Measurements from ENCODE around the gene GPN2. TPM values are rescaled to one million over a fixed set of nuclear protein-coding genes. Genes with fewer than 3 reads are reported as not detected.

Gene GPN2
- total and polyA plus RNA-seq, 2 donors (not counting 3 experiments of a cell fraction or from before 2014, with no cell fraction given), result 21.9 to 37.4 TPM

DNA sequence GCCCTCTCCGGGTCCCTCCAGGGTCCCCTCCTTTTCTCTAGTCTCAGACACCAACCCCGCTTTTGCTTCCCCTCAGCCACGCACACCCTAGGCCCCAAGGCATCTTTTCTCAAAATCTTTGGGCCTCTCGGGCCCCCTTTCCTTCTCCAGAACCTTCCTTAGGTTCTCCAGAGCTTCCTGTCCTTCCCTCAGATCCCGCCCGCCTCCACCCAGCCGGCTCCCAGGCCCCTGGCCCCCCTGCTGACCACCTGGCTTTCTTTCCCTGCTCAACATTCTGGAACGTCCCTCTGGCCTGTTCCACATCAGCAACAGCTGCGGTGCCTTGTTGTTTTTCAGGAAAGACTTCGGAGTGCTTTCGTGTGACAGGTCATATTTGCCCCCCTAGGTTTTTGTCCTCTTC lies 62.4 kb downstream of the GPN2 start:
- intact Hi-C loops (cut with micrococcal nuclease), result loop anchor here (1.0 kb wide), 1 partner anchor 164 kb away; no protein-coding TSS in a partner anchor
- H3K9ac ChIP-seq (replicated peaks; ENCODE audit: extremely low read depth, insufficient read depth, low read length), result peak overlapping the region; percentile 11

DNA sequence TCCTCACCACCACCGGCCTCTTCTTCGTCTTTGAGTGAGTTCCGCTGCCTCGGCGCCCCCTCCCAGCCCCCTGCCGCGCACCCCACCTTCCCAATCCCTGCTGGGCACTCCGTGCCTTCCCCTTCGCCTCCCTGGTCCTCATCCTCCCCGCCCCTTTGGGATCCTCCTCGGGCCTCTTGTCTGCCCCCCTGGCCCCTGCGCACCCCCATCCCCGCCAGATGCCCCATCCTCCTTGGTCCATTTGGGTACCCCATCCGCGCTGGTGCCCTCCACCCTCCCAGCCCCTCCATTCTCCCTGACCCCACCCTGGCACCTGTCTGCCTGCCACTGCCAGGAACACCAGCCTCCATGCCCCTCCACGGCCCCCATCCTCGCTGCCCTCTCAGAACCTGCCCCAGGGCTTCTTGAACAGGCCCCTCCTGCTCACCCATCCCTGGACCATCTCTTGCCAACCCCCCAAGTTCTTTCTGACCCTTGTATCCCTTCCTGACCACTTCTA lies 62.9 kb downstream of the GPN2 start:
- peaks cover 26% of the 10 kb centered on the region for H3K79me2 ChIP-seq (ENCODE audit: control insufficient read depth, insufficient read depth, low read length)
- no peaks in the 10 kb centered on the region for H3K27me3 ChIP-seq (ENCODE audit: control insufficient read depth in 2 of 2, insufficient read depth in 2 of 2, low read length in 2 of 2)
- ChIA-PET CTCF (no interaction called here), POLR2A (no interaction called here)
- H4K20me1 ChIP-seq (replicated peaks; ENCODE audit: control insufficient read depth, extremely low read depth, insufficient read depth, low read length), result no peaks in the 10 kb centered on the region
- dilution Hi-C loops (cut with MboI; ENCODE audit: extremely low pct_ligation_motif_present, low sequenced_read_pairs) (no loop called here), intact Hi-C loops (cut with micrococcal nuclease) (loop anchor here (1.0 kb wide), 1 partner anchor 164 kb away; no protein-coding TSS in a partner anchor)
- H3K9ac ChIP-seq (replicated peaks; ENCODE audit: extremely low read depth, insufficient read depth, low read length), result peak overlapping the region; percentile 11
- peak overlapping the region; percentile 80 for H3K4me2 ChIP-seq (ENCODE audit: insufficient read depth, low read length)
- peaks cover 11% of the 10 kb centered on the region for H3K4me1 ChIP-seq (ENCODE audit: control insufficient read depth, extremely low read depth, insufficient read depth, low read length)
- DNase-seq (ENCODE audit: low read depth, low spot score) (no peak), FAIRE-seq (no peak)
- peak overlapping the region; percentile 60 to 93 (median 73) for H3K4me3 ChIP-seq (replicated peaks in 1 of 3; ENCODE audit: insufficient read depth in 1 of 3, low read depth in 1 of 3, low read length in 3 of 3)
- peak overlapping the region; percentile 68 for H2AFZ ChIP-seq (ENCODE audit: low read depth, low read length)
- H3K36me3 ChIP-seq (ENCODE audit: control insufficient read depth in 2 of 2, extremely low read depth in 1 of 2, insufficient read depth in 2 of 2, low read length in 2 of 2), result peaks cover 0 to 3% of the 10 kb centered on the region in 2 experiments
- H3K9me3 ChIP-seq (replicated peaks; ENCODE audit: control insufficient read depth, insufficient read depth, low read length), result no peaks in the 10 kb centered on the region
- H3K27ac ChIP-seq (ENCODE audit: insufficient read depth, low read depth, low read length), result no peak overlapping the region
- no peak for TF ChIP-seq EZH2 (IDR thresholded peaks at IDR 0.05; ENCODE audit: borderline replicate concordance, low read depth, low read length, severe bottlenecking)
- H3K9me1 ChIP-seq (replicated peaks; ENCODE audit: control insufficient read depth, extremely low read depth, insufficient read depth, low read length), result no peaks in the 10 kb centered on the region
- BruUV-seq (replicated peaks), result no TSS peak

More for the DNA sequence above, 62.4 kb downstream of the GPN2 start:
- no peaks in the 10 kb centered on the region for H3K9me3 ChIP-seq (replicated peaks; ENCODE audit: control insufficient read depth, insufficient read depth, low read length)
- ChIA-PET POLR2A (no interaction called here), CTCF (no interaction called here)
- dilution Hi-C loops (cut with MboI; ENCODE audit: extremely low pct_ligation_motif_present, low sequenced_read_pairs), result no loop called here
- no peaks in the 10 kb centered on the region for H3K27me3 ChIP-seq (ENCODE audit: control insufficient read depth in 2 of 2, insufficient read depth in 2 of 2, low read length in 2 of 2)
- H3K9me1 ChIP-seq (replicated peaks; ENCODE audit: control insufficient read depth, extremely low read depth, insufficient read depth, low read length), result no peaks in the 10 kb centered on the region
- DNase-seq (ENCODE audit: low read depth, low spot score) (no peak), FAIRE-seq (no peak)
- TF ChIP-seq POLR2AphosphoS5 (IDR thresholded peaks at IDR 0.05; ENCODE audit: insufficient read depth, low read depth, low read length) (no peak), EZH2 (IDR thresholded peaks at IDR 0.05; ENCODE audit: borderline replicate concordance, low read depth, low read length, severe bottlenecking) (no peak)
- H3K4me3 ChIP-seq (replicated peaks in 1 of 3; ENCODE audit: insufficient read depth in 1 of 3, low read depth in 1 of 3, low read length in 3 of 3), result peak overlapping the region; percentile 60 to 93 (median 73)
- H3K27ac ChIP-seq (ENCODE audit: insufficient read depth, low read depth, low read length), result no peak overlapping the region
- peak overlapping the region; percentile 80 for H3K4me2 ChIP-seq (ENCODE audit: insufficient read depth, low read length)
- peaks cover 0 to 8% of the 10 kb centered on the region in 2 experiments for H3K36me3 ChIP-seq (ENCODE audit: control insufficient read depth in 2 of 2, extremely low read depth in 1 of 2, insufficient read depth in 2 of 2, low read length in 2 of 2)
- no peaks in the 10 kb centered on the region for H4K20me1 ChIP-seq (replicated peaks; ENCODE audit: control insufficient read depth, extremely low read depth, insufficient read depth, low read length)
- peaks cover 11% of the 10 kb centered on the region for H3K4me1 ChIP-seq (ENCODE audit: control insufficient read depth, extremely low read depth, insufficient read depth, low read length)
- TSS peak; percentile 22 for BruUV-seq (replicated peaks)
- no peak overlapping the region for H2AFZ ChIP-seq (ENCODE audit: low read depth, low read length)
- peaks cover 26% of the 10 kb centered on the region for H3K79me2 ChIP-seq (ENCODE audit: control insufficient read depth, insufficient read depth, low read length)

All from endothelial cell of umbilical vein (primary cell).